A204.1 (cell line): ENCODE data around the gene SPEM1.

Experiments used
- FAIRE-seq: peaks from 2 replicates; lab custom pipeline; 2012; peaks lifted over from hg19 to GRCh38; lab: Jason Lieb, UNC

The SPEM1 gene

DNA sequence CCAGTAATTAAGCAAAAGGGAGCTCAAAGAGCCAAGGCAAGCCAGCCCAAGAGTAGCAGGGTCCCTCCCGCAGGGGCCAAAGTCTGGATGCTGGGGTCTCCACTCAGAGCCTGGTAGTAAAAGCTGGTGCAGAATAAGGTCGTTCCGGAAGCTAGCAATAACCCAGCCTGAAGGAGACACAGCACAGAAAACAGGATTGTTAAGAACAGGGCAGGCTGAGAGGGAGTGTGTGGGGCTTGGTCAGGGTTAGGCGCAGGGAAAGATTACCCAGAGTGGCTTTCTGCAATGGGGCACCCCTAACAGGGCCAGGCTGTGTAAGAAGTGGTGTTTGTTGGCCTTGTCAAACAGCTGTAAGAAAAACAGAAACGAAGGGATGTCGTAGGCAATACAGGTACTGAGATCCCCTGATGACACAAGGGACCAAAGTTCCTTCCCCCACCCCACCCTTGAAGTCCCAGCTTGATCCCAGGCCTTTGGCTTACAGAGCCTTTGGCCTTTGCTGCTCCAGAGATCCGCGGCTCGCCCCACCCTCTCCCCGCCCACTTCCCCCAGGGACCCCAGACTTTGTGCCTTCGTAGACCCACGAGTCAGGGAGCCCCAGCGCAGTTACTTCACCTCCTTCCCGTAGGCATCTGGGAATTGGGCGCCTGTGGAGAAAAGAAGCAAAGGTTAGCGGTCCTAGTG, 16.9 kb upstream of the SPEM1 start:
- FAIRE-seq = no peak

DNA sequence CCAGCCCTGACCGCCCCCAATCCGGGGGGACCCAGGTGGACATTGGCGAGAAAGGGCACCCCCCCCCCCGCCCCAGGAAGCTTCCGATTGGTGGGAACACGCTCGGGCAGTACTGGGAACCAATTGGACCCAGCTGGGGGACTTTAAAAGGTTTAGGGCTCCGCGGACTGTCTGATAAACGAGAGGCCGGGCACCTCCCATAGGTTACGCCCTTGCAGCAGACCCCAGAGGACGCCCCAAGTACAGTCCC, 16.5 kb upstream of the SPEM1 start:
- no peak for FAIRE-seq

DNA sequence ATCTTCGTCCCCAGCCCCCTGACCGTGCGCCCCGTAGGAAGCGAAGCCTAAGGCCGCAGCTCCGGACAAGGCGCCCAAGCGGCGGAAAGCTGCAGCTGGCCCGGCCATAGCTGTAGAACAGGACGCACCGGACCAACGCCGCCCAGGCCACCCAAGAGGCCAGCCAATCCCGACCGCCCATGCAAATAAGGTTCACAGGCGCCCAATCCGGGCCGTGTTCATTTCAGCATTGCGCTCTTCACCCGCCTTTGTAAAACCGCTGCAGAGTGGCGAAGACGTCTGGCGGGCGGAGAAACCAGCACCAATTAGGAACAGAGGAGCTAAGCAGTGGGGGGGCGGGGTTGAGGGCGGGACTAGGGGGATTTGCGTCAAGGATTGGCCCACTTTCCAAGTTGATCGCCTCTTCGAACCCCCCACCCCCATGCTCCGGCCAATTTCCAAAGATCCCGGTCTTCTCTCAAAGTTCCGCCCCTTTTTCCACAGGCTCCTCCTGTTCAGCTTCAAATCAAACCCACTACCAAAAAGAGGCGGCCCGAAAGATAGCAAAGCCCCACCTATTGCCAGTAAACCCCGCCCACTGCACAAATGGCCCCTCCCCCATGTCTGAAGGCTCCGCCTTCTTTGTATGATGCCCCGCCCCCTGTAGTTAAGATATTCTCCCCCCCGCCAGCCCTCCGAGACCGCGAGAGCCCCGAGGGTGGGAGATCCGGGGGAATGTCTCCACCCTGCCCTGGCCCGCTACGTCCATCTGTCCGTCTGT, 16.0 kb upstream of the SPEM1 start, which contains the start of gene TMEM256:
Gene TMEM256 (minus strand): TSS at position 121 of the 760 bp plus-strand sequence. CDS start 13 bp downstream, at position 108.
- FAIRE-seq = peak; percentile 99

DNA sequence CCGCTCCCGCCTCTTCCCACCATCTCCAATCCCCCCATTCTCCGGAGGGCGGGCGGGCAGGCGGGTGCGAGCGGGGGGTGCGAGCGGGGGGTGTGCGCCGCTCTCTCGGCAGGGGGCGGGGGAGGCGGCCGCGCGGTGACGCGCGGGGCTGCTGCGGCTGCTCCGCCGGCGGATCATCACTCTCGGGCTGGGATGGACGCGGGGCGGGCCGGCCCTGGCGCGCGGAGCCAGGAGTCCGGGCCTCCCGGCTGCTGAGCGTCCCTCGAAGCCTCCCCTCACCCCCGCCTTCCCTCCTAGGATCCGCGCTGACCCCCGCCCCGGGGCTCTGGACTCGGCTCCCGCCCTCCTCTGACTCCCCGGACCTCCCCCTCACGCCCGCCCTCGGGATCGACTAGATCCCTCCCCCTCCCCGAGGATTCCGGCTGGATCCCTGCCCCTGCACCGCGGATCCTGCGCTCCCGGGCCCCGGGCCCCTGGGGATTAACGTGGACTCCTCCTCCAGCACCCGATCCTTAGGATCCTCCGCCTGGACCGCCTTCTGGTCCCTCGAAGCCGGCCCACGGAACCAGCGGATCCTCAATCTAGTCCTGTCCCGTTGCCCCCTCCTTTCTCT, 15.3 kb upstream of the SPEM1 start:
- no peak for FAIRE-seq

DNA sequence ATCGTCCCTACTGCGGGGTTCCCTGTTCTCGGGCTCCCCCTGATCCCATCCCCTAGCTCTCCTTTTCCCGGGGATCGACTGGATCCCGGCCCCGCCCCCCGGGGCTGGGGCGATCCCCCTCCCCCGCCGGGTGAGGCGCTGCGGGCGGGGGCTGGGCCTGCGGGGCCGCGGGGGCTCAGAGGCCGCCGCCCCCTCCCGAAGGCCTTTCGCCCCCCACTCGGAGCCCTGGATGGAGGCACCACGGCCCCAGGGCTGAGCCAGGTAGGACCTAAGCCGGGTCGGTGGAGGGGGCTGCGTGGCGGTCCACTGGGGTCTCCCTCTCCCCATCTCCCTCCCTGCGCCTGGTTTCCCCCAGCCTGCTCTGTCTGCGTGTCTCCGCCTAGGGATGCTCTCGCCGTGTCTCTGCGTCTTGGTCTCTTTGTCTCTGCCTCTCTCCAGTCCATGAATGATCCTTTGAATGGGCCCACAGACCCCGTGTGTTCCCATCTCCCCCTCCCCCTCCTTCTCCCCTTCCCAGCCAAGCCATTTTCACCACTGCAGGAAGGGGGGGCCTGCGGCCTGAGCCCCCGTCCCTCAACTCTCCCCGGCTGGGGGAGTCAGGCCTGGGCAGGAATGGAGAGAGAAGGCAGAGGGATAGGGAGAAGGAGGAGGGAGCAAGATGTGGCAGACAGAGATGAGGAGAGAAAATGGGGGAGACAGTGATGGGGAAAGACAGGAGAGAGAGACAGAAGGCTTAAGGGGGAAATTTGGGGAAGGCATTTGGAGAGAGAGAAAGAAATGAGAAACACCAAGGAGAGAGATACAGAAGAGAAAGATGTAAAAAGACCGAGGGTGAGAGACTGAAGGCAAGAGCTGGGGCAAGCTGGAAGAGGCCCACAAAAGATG, 14.5 kb upstream of the SPEM1 start:
- no peak for FAIRE-seq

DNA sequence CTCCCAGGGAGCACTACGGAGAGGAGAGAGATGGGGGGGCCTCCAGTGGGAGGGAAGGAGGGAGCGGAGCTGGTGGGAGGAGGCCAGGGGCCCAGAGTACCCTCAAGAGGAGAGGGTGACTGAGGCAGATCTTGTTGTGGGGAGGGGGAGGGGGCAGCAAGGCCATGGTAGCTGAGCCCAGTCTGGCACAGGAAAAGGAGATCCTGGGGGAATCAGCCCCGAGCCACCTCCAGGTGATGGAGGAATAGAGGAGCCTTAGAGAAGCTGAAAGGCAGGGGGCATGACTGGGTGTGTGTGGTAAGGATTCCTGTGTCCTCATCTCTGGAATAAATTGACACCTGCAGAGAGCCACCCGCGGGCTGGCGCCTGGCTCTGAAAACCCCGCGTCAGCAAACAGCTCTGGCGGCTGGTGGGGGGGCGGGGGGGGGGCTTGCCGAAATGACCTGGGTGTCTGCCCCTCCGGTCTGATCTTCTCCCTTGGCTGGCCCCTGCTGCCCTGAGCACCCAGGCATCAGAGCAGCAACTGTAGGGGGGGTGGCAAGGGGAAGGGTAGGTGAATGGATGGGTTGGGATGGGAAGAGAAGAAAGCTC, 13.8 kb upstream of the SPEM1 start:
- FAIRE-seq = no peak

DNA sequence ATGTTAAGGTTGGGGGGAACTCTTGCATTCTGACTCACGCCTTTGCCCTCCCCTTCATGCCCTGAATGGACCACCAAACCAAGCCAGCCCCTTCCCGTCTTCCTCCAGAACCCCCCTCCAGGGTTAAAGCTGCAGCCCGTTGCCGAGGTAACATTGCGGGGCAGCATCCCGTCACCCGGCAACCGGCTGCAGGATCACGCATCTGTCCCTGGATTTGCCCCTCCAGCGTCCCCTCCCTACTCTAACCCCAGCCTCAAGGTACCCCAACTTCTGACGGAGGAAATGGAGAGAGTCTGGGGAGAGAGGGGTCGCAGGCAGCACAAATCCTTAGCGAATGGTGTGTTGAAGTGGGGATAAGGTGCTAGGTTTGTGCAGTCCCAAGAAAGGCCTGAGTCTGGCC, 13.0 kb upstream of the SPEM1 start:
- FAIRE-seq = no peak

DNA sequence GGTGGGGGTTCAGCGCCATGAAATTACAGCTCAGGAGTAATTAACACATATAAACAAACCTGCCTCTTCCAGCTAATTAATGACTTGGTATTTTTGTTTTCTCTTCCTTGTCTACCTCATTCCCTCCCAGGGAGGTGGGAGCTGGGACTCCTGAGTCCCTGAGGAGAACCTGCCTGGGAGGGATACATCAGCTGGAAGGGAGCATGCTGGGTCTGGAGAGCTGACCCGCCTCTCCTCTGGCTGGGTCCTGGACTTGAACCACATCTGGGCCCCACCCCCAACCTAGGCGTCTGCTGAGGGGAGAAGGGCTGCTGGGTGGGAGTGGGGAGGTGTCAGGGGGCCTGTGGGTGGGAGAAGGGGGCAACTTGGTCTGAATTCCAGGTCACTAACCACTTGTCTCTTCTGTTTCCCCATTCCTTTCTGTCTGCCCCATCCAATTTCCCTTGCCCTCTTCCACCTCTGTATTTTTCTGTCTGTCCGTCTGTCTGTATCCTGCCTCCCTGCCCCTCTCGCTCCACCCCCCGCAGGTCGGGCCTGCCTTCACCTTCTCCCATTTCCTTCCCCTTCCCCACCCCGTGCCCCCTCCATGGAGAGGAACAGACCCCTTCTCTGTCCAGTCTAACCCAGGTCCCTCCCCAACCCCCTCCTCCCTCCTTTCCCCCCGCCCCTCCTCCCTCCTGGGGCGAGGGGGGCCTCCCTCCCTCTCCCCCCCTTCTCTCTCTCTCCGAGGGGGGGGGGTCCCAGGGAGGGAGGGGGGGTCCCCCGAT, 12.5 kb upstream of the SPEM1 start, which contains the start of gene NLGN2:
Gene NLGN2 (plus strand): TSS at position 361 of the 767 bp plus-strand sequence. CDS start 411 bp downstream, outside the sequence.
- no peak for FAIRE-seq

DNA sequence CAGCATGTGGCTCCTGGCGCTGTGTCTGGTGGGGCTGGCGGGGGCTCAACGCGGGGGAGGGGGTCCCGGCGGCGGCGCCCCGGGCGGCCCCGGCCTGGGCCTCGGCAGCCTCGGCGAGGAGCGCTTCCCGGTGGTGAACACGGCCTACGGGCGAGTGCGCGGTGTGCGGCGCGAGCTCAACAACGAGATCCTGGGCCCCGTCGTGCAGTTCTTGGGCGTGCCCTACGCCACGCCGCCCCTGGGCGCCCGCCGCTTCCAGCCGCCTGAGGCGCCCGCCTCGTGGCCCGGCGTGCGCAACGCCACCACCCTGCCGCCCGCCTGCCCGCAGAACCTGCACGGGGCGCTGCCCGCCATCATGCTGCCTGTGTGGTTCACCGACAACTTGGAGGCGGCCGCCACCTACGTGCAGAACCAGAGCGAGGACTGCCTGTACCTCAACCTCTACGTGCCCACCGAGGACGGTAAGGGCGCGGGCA, 11.8 kb upstream of the SPEM1 start:
- no peak for FAIRE-seq

DNA sequence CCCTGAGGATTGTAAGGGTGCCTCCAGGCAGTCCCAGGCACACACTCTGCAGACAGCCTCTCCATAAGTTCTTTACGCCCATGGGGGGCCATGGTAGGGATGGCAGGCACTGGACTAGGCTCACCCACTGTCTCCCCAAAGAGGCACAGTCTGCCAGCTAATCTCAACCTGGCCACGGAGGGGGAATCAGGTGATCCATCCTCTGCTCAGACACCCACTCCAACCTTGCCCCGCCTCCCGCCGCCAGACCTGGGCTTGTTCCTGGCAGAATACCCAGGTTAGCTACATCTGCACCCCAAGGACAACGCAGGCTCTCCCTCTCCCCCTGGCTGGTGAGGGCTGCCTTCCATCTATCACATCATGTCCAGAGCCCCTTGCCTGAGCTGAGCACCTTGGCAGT, 11.3 kb upstream of the SPEM1 start:
- FAIRE-seq = no peak

DNA sequence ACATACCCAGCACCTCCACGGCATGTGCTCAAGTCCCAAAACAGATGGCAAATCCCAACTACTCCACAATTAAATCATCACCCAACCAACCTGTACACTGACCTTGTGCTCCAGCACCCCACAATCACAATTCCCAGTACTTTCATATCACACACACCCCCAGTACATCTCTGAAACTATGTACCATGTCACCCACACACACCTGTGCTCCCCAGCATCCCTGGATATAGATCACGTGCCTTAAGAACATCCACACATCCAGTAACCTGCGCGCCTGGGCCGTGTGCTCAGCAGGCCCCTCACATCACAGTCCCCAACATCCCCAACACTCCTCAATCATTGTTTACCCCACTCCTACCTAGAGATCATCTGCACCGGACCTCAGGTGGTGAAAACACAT, 10.4 kb upstream of the SPEM1 start:
- FAIRE-seq = no peak

DNA sequence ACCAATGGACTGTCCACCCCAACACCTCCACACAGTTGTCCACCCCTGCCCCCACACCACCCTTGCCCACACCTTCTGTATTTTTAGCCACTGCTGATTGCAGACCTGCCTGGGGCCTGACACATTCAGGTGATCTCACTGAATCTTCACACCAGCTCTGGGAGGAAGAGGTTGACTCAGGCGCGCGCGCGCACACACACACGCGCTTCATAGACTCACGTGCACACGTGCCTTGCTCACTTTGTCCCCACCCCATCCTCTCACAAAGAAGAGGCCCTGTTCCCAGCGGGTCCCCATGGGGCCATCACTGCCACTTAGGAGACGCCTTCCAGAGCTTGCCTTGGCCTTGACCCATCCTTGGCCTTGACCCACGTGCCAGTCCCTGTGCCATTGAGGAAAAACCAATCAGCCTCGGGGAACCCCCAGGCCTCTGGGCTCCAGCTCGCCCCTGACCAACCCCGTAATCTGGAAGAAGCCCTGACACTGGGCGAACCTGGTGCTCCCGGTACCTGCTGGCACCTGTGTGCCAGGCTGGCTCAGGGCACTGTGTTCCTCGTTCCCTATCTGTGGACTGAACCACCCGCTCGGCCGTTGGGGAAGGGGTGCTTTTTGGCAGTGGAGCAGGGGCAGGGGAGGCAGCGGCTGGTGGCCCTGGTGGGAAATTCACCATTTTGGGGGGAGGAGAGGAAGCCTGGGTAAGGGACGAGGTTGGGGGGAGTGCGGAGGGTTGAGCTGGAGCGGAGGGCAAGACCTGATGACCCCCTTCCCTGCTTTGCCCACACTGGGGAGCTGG, 9.3 kb upstream of the SPEM1 start:
- no peak for FAIRE-seq

DNA sequence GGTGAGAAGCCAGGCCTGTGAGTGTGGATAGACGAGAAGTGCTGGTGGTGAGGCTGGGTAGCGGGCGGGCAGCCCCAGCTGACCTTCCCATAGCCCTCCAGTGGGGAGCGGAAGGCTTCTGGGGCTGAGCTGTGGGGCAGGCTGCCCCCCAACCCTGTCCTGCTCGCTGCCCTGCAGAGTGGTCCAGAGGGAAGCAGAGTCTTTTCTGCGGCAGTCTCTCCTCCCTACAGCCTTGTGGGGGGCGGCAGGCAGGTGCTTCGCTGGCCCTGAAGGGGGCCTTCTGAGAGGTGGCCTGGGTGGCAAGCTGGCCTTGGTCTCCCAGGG, 8.7 kb upstream of the SPEM1 start:
- FAIRE-seq = no peak

DNA sequence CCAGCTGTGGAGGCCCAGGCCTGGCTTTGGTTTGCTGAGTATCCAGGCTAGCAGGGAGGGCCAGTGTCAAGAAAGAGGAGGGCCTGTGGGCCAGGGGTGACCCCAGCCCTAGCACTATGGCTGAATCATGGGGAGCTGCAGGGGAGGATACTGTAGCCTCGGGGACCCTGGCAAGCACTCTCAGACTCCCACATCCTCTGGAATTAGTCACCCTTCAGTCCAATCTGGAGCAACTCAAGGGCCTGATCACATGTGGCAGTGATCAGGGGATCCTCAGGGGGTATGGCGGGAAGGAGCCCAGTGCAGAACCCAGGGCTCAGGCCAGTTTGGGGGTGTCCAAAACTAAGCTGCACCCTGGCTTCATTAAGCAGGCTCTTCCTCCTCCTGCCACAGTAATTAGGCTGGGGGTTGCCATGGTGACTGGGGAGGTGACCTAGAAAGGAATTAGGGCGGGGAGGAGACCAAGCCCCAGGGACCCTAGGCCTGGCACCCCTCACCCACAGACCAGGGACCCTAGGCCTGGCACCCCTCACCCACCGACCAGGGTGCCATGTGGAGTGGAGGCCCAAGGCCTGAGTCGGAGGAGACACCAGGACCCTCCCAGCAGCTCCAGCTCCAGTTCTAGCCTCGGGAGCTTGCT, 6.7 kb upstream of the SPEM1 start:
- no peak for FAIRE-seq

DNA sequence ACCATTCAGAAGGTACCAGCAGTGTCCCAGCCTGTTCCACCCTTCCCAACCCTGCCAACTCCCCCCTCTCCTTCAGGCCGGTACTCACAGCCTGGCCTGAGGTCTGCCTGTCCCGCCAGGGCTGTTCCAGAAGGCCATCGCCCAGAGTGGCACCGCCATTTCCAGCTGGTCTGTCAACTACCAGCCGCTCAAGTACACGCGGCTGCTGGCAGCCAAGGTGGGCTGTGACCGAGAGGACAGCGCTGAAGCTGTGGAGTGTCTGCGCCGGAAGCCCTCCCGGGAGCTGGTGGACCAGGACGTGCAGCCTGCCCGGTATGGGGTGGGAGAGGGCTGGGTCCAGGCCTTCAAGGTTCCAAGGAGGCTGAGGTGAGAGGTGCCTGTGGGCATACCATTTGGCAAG, 5.3 kb upstream of the SPEM1 start:
- FAIRE-seq = no peak

DNA sequence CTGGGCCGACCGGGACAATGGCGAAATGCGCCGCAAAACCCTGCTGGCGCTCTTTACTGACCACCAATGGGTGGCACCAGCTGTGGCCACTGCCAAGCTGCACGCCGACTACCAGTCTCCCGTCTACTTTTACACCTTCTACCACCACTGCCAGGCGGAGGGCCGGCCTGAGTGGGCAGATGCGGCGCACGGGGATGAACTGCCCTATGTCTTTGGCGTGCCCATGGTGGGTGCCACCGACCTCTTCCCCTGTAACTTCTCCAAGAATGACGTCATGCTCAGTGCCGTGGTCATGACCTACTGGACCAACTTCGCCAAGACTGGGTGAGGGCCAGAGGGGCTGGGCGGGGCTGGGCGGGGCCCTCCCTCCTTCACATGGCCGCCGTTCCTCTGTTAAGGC, 4.3 kb upstream of the SPEM1 start:
- no peak for FAIRE-seq

DNA sequence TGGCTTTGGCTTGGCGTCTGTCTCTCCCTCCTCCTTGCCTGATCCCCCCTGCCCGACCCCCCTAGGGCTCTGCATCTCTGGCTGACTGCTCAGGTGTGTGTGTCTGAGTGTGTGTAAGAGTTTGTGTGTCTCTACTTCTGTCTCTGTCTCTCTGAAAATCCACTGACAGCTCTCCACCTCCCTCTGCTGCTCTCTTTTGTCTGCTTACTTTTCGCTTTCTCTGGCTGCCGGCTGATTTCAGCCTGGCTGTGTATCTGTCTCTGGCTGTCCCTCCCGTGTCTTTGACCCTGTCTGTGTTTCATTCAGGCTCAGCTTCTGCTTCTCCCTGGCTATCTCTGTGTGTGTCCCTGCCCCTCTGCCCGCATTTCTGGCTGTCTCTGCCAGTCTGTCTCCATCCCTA, 3.8 kb upstream of the SPEM1 start:
- FAIRE-seq = no peak

DNA sequence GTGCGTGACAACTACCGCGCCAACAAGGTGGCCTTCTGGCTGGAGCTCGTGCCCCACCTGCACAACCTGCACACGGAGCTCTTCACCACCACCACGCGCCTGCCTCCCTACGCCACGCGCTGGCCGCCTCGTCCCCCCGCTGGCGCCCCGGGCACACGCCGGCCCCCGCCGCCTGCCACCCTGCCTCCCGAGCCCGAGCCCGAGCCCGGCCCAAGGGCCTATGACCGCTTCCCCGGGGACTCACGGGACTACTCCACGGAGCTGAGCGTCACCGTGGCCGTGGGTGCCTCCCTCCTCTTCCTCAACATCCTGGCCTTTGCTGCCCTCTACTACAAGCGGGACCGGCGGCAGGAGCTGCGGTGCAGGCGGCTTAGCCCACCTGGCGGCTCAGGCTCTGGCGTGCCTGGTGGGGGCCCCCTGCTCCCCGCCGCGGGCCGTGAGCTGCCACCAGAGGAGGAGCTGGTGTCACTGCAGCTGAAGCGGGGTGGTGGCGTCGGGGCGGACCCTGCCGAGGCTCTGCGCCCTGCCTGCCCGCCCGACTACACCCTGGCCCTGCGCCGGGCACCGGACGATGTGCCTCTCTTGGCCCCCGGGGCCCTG, 3.0 kb upstream of the SPEM1 start:
- FAIRE-seq = no peak

DNA sequence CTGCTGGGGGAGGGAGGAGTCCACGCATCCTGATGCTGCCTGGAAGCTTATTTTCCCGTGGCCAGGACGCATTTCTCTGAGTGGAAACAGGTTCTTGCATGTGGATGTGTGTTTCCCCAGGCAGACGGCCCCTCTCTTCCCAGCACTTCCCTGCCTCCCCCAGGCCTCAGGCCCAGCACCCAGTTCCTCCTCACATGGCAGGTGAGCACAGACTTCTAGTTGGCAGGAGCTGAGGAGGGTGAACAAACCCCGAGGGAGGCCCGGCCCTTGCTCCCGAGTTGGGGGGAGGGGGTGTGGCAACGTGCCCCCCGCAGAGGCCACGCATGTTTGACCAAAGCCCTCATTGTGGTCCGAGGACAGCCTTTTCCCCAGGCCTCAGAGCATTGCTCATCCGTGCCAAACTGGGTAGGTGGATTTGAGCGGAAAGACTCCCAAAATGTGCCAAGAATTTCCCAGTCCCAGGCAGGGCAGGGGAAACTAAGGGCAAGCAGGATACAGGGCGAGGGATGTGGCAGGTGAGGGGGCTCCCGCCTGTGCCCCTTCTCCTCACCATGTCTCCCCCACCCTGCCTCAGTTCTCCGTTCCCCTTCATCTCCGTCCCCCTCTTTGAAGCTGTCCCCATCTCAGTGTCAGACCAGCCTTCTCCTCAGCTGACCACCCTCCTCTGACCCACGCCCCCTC, 1.5 kb upstream of the SPEM1 start:
- no peak for FAIRE-seq
